NCI-H1436 (cell line): ENCODE measurements around the gene NCOA3.
"Not testable (repeated sequence)": the region's sequence is repeated elsewhere in the genome, so short reads cannot be mapped to it uniquely, and the experiment has no call there.

Experiments used
- DNase-seq: peaks from one replicate; lab custom pipeline; 2025; lab: John Stamatoyannopoulos, UW

NCOA3 gene

GRCh38 chr20:47566269-47566668, 64.6 kb downstream of the NCOA3 start:
- no peak for DNase-seq

- DNase-seq, result no peak
These were observed 66.3 kb downstream of the NCOA3 start for GRCh38 chr20:47568019-47568418.

DNA sequence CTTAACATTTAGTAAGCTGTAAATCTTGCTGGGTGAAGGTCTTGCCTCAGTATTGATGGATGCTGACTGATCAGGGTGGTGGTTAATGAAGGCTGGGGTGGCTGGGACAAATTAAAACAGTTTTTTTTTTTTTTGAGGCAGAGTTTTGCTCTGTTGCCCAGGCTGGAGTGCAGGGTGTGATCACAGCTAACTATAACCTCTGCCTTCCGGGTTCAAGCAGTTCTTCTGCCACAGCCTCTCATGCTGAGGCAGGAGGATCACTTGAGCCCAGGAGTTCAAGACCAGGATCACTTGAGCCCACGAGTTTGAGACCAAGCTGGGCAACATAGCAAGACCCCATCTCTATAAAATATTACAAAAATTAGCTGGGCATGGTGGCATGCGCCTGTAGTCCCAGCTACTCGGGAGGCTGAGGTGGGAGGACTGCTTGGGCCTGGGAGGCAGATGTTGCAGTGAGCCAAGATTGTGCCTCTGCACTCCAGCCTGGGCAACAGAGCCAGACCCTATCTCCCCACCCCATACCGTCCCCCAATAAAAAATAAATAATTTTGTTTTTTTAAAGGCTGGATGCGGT, 67.2 kb downstream of the NCOA3 start:
- DNase-seq, result no peak

DNA sequence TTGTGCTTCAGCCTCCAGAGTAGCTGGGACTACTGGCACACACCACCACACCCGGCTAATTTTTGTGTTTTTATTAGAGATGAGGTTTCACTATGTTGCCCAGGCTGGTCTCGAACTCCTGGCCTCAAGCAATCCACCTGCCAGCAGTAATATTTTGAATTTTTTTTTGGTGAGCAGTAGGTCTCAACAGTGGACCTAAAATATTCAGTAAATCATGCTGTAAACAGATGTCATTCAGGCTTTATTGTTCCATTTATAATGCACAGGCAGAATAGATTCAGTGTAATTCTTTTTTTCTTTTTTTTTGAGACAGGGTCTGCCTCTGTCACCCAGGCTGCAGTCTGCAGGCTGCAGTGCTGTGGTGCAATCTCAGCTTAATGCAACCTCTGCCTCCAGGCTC, 69.7 kb downstream of the NCOA3 start:
- DNase-seq, result no peak

DNA sequence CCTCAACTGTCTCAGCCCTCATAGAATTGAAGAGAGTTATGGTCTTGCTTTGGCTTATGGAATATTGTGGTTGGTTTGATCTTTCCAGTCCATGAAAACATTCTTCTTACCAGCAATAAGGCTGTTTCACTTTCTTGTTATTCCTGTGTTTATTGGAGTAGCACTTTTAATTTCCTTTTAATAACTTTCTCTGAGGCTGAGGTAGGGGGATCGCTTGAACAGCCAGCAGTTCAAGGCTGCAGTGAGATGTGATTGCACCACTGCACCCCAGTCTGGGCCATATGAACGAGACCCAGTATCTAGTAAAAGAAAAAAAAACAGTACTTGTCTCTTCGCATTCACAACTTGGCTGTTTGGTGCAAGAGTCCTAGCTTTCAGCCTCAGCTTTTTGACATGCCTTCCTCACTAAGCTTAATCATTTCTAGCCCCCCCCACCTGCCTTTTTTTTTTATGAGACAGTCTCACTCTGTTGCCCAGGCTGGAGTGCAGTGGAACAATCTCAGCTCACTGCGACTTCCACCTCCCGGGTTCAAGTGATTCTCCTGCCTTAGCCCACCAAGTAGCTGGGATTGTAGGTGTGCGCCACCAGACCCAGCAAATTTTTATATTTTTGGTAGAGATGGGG, 70.5 kb downstream of the NCOA3 start:
- no peak for DNase-seq

DNA sequence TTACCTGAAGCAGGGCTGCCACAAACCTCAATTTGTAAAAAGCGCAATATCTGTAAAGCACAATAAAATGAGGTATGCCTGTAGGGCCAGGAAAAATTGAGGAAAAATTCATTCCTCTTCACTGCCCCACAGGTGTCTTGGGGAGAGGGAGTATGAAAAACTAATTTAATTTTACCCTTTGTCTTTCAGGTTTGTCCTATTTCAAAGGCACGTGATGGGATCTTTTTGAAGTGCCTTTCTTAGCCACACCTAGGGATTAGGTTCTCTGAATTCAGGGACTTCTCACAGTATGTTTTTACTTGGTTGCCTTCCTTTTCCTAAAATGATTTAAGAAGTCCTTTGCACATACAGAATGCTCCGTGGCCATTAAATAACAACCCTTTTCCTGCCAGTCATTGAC, 71.9 kb downstream of the NCOA3 start:
- DNase-seq, result no peak

DNA sequence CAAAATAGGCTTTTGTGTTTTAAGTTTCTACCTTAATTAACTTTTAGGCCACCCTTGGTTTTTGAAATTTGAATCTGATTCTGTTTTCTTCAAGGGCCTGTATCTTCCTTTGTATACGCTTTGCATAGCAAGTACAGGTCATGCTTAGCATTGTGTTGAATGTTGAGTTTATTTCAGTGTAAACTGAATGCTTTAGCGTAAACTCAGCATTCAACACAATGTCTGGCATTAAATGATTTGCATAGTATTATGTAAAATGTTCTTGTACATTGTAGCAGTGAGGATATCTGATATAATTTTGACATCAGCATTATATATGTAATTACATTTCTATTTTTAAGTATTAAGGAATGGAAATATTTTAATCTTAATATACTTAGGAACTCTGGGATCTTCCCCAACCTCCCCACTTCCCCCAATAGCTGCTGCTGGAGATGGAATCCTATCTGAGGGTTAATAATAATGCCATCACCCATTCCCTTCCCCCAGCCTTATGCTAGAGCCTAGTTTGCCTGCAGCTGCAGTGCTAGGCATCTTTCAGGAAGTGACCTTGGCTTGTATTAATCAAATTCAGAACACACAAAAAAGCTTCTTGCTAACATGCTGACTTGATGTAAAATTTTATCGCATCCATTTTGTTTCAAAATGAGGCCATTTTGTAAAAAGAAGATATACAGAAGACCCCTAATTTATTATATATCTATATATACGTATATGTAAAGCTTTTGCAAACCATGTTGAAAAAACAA, 73.1 kb downstream of the NCOA3 start:
- DNase-seq, result peak; percentile 61

DNA sequence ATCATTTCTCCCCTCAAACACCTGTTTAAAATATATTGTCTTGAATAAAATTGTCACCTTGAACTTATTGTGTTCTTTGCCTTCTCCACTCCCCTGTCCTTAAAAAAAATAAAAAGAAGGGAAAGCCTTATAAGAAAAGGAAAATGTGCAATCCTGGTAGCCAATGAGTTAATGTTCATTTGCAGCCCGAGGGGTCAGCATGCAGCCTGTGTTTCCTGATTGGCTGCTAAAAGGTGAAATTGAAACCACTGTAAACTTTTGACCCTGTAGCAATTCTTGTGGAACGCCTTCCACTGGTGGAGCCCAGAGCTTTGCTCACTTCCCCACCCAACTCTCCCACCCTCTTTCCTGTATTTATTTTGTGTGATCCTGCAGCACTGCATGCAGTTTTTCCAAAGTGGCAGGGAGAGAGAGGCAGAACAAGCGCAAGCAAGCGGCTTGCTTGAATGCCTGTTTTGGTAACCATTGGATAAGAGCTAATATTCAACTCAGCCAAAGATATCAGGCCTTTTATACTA, 74.9 kb downstream of the NCOA3 start:
- DNase-seq, result peak; percentile 60

DNA sequence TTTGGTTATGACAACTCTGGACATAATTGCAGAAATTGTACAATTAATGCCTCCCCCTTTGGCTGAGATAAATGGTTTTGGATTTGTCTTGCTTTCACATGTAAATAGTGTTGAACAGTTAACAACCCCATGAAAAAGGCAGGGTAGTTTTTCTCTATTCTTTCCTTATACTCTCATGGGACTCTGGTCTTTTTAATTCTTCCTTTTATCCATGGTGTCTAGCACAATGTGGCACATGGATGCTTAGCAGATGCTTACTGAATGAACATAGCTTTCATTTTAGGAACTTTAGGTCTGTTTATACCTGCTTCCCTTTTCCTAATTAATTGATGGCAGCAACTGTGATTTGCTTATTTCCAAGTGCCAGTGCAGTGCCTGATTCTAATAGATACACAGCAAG, 75.6 kb downstream of the NCOA3 start:
- DNase-seq, result peak; percentile 23

DNA sequence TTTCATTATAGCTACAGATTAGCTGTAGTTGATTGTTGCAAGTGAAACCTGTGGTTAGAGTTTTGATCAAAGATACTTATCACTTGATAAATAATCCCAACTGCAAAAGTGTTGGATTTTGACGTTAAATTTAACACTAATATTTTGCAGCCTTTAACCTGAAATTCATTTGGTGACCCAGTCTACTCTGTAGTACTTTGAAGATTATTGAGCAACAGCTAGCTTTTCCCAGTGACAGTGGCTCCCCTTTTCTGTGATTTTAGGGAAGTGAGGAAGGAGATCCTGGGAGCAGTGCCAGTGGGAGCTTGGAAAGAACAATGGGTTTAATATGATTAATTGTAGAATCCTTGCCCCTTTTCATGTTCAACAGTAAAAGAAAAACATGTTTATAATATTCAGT, 76.9 kb downstream of the NCOA3 start:
- DNase-seq, result no peak

DNA sequence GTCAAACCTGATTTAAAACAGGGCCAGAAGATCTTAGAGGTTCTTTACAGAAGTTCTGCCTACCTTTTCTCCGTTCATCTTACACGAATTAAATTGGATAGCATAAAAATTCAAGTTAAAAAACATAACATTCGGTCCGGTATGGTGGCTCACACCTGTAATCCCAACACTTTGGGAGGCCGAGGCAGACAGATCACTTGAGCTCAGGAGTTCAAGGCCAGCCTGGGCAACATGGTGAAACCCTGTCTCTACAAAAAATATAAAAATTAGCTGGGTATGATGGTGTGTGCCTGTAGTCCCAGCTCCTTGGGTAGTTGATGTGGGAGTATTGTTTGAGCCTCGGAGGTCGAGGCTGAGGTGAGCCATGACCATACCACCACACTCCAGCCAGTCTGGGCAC, 79.0 kb downstream of the NCOA3 start:
- DNase-seq, result not testable (repeated sequence)

DNA sequence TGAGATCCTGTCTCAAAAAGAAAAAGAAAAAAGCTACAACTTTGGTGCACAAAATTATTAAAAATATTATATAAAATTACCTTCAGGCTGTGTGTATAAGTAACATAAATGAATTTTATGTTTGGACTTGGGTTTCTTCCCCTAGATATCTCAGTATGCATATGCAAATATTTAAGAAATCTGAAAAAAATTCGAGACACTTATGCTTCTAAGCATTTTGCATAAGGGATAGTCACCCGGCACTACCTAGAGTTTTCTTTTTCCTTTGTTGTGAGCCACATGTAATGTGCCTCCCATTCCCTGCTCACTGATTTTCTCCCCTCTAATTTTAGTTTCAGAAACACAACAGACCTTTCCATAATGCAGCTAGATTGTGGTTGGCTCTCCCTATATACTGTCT, 79.4 kb downstream of the NCOA3 start:
- DNase-seq, result no peak

GRCh38 chr20:47583551-47583950, 81.9 kb downstream of the NCOA3 start:
- DNase-seq, result no peak

DNA sequence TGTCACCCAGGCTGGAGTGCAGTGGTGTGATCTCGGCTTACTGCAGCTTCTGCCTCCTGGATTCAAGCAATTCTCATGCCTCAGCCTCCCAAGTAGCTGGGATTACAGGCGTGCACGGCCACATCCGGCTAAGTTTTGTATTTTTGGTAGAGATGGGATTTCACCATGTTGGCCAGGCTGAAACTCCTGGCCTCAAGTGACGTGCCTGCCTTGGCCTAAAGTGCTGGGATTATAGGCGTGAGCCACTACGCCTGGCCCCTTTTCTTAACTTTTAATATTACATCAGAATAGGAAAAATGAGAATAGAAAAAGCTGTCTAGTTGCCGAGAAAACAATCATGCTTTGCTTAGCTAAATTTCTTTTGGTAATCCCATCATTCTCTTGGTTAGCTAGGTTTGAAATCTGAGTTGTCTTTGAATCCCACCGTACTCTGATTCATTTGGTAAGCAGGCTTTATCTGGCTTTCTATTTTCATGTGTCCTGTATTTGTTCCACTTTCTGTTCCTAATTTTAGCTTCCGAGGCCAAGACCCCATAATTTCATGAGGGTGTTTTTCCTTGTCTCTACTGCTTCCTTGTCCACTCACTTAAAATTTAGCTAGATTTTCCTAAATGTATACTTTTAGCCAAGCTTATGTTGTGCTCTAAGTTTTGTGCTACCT, 83.5 kb downstream of the NCOA3 start:
- DNase-seq, result no peak

DNA sequence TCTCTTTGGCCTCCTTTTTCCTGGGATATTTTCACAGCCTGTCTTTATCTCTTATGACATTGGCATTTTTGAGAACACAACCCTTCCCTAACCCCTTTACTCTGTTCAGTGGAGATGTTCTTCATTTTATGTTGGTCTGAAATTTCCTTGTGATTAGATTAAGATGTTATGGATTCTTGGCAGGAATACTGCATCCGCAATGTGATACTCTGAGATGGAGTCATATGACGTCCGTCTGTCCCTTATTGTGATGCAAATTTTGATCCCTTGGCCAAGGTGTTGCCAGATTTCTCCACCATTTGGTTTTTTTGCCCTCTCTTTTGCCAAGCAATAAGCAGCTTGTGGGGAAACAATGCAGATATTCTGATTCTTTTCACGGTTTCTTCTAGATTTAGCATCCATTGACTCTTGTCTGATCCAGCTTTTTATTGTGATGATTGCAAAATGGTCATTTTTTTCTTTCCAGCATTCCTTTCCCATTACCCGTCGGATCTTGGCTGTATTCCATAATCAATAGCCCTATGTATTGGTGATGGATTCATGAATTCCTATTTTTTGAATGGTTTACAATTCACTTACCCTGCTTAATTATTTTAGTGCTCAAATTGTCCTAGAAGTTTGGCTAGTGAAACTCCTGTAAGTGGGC, 85.1 kb downstream of the NCOA3 start:
- no peak for DNase-seq

DNA sequence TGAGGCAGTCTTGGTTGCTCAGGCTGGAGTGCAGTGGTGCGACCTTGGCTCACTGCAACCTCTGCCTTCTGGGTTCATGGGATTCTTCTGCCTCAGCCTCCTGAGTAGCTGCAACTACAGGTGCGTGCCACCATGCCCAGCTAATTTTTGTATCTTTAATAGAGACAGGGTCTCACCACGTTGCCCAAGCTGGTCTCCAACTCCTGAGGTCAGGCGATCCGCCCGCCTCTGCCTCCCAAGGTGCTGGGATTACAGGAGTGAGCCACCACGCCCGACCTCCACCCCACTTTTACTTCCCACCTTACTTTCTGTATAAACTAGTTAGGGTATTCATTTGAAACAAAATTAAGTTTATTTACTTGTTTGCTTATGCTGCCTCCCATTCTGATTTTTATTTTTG, 86.5 kb downstream of the NCOA3 start:
- no peak for DNase-seq

- no peak for DNase-seq
These were observed 89.5 kb downstream of the NCOA3 start for GRCh38 chr20:47591231-47591630.

DNA sequence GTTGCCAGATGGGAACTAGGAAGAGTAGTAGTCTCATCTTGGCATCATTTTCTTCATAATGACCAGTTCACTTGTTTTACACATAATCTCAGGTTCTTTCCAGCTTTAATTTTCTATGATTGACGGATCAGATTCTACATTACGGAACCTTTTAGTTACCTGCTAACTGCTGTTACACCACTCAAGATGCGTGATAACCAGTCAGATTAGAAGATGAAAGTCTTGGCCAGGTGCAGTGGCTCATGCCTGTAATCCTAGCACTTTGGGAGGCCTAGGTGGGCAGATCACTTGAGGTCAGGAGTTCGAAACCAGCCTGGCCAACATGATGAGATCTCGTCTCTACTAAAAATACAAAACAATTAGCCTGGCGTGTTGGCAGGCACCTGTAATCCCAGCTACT, 92.5 kb downstream of the NCOA3 start:
- DNase-seq, result no peak

GRCh38 chr20:47595138-47595537, 93.5 kb downstream of the NCOA3 start:
- DNase-seq, result not testable (repeated sequence)

GRCh38 chr20:47596003-47596571, 94.4 kb downstream of the NCOA3 start:
- no peak for DNase-seq

DNA sequence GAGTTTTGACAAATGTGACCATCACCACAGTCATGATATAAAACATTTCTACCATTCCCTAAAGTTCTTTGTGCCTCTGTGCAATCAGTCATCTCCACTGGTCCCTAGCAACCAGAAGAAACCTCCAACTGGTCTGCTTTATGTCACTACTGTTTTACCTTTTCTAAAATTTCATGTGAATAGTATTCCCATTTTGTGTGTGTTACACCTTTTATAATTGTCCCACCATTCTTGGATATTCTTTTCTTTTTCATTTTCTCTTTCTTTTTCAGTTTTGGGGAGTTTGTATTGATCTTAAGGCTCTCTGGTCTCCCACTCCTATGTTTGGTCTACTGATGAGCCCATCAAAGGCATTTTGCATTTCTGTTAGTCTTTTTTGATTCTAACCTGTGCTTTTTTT, 95.4 kb downstream of the NCOA3 start:
- DNase-seq, result no peak
